OCI-LY3 (cell line): Measurements from ENCODE around the gene CCDC7.

Experiments
- H2AFZ ChIP-seq: fragments of 200-600, 300-600 bp; shearing (Covaris generic); 2 replicates; pipeline ENCODE4 v1.6.0; 2014; ENCODE audit warnings: antibody characterized with exemption, low read depth, low read length
- H3K27ac ChIP-seq: fragments of 200-600, 300-600 bp; sonication (generic); 2 replicates; pipeline ENCODE4 v1.5.1; 2014; ENCODE audit warnings: mild to moderate bottlenecking, low read length, moderate library complexity, mixed read lengths
- H3K27me3 ChIP-seq: fragments of 200-600, 300-600 bp; sonication (generic); 2 replicates; pipeline ENCODE4 v1.6.1; 2014; ENCODE audit warnings: low read depth, low read length, mixed read lengths
- H3K36me3 ChIP-seq: fragments of 200-600, 300-600 bp; sonication (generic); replicated peaks from 2 replicates; pipeline ENCODE3; 2014; ENCODE audit warnings: low read depth, low read length, mixed read lengths
- H3K4me1 ChIP-seq: fragments of 300-600, 200-600 bp; sonication (generic); 2 replicates; pipeline ENCODE4 v1.6.1; 2014; ENCODE audit warnings: low read length, mixed read lengths
- H3K4me2 ChIP-seq: fragments of 200-600, 300-600 bp; sonication (generic); 2 replicates; pipeline ENCODE4 v1.6.1; 2014; ENCODE audit warnings: low read length, mixed read lengths
- H3K4me3 ChIP-seq: fragments of 300-600, 200-600 bp; sonication (generic); 2 replicates; pipeline ENCODE4 v1.5.1; 2014; ENCODE audit warnings: antibody characterized with exemption, mild to moderate bottlenecking, low read length, moderate library complexity
- H3K79me2 ChIP-seq: fragments of 300-600, 200-600 bp; shearing (Covaris generic); 2 replicates; pipeline ENCODE4 v1.6.1; 2014; ENCODE audit warnings: mild to moderate bottlenecking, low read length, mixed read lengths
- H3K9ac ChIP-seq: fragments of 300-600, 200-600 bp; shearing (Covaris generic); 2 replicates; pipeline ENCODE4 v1.6.0; 2014; ENCODE audit warnings: mild to moderate bottlenecking, low read length, moderate library complexity
- H3K9me3 ChIP-seq: fragments of 200-600, 300-600 bp; shearing (Covaris generic); 2 replicates; pipeline ENCODE4 v1.6.1; 2014; ENCODE audit warnings: low read length, mixed read lengths; ENCODE audit not compliant: insufficient read depth
- H4K20me1 ChIP-seq: fragments of 200-600, 300-600 bp; sonication (generic); 2 replicates; pipeline ENCODE4 v1.6.1; 2016; ENCODE audit warnings: low read length, mixed read lengths; ENCODE audit not compliant: insufficient read depth
- CTCF ChIP-seq: fragments of 200-600, 300-600 bp; sonication (generic); IDR thresholded peaks from 2 replicates; pipeline ENCODE4 v1.5.1; 2014; ENCODE audit warnings: antibody characterized with exemption, low read length, low read depth
- EZH2phosphoT487 ChIP-seq: fragments of 200-600 bp; shearing (Covaris generic); IDR thresholded peaks from 2 replicates; pipeline ENCODE4 v1.6.1; 2018; ENCODE audit warnings: antibody characterized with exemption, mixed run types, low read depth

The CCDC7 gene

GRCh38 chr10:32511599-32511998 is 65.7 kb downstream of the CCDC7 start:
- no peaks in the 10 kb centered on the region for H3K79me2 ChIP-seq
- no peaks in the 10 kb centered on the region for H3K36me3 ChIP-seq
- TF ChIP-seq EZH2phosphoT487: no peak
- no peak for TF ChIP-seq CTCF
- H3K4me1 ChIP-seq: no peaks in the 10 kb centered on the region
- no peak overlapping the region for H3K9ac ChIP-seq
- no peaks in the 10 kb centered on the region for H4K20me1 ChIP-seq
- H3K4me3 ChIP-seq: no peak overlapping the region
- no peaks in the 10 kb centered on the region for H3K9me3 ChIP-seq
- no peak overlapping the region for H3K4me2 ChIP-seq
- no peak overlapping the region for H3K27ac ChIP-seq
- H2AFZ ChIP-seq: no peak overlapping the region
- H3K27me3 ChIP-seq: no peaks in the 10 kb centered on the region

GRCh38 chr10:32516567-32517495 is 70.9 kb downstream of the CCDC7 start:
- H3K4me1 ChIP-seq: no peaks in the 10 kb centered on the region
- TF ChIP-seq CTCF (no peak), EZH2phosphoT487 (no peak)
- no peak overlapping the region for H3K4me2 ChIP-seq
- H3K79me2 ChIP-seq: no peaks in the 10 kb centered on the region
- no peaks in the 10 kb centered on the region for H3K9me3 ChIP-seq
- H3K27ac ChIP-seq: no peak overlapping the region
- H2AFZ ChIP-seq: no peak overlapping the region
- H3K4me3 ChIP-seq: no peak overlapping the region
- H3K36me3 ChIP-seq: no peaks in the 10 kb centered on the region
- no peaks in the 10 kb centered on the region for H3K27me3 ChIP-seq
- no peaks in the 10 kb centered on the region for H4K20me1 ChIP-seq
- no peak overlapping the region for H3K9ac ChIP-seq

- Histone ChIP-seq H3K79me2 (no peaks in the 10 kb centered on the region), H3K9me3 (no peaks in the 10 kb centered on the region), H3K4me3 (no peak overlapping the region), H3K9ac (no peak overlapping the region), H3K4me1 (peaks cover 6% of the 10 kb centered on the region), H3K27ac (no peak overlapping the region), H2AFZ (no peak overlapping the region), H3K4me2 (no peak overlapping the region), H3K27me3 (no peaks in the 10 kb centered on the region), H3K36me3 (no peaks in the 10 kb centered on the region), H4K20me1 (no peaks in the 10 kb centered on the region)
- TF ChIP-seq EZH2phosphoT487 (no peak), CTCF (no peak)
Observed at GRCh38 chr10:32530231-32530630, 84.3 kb downstream of the CCDC7 start.

GRCh38 chr10:32538256-32538655 is 92.3 kb downstream of the CCDC7 start:
- H4K20me1 ChIP-seq: no peaks in the 10 kb centered on the region
- TF ChIP-seq EZH2phosphoT487 (no peak), CTCF (no peak)
- H3K36me3 ChIP-seq: no peaks in the 10 kb centered on the region
- no peaks in the 10 kb centered on the region for H3K79me2 ChIP-seq
- no peak overlapping the region for H3K27ac ChIP-seq
- no peaks in the 10 kb centered on the region for H3K4me1 ChIP-seq
- no peak overlapping the region for H2AFZ ChIP-seq
- H3K9ac ChIP-seq: no peak overlapping the region
- no peak overlapping the region for H3K4me2 ChIP-seq
- no peaks in the 10 kb centered on the region for H3K27me3 ChIP-seq
- H3K9me3 ChIP-seq: no peaks in the 10 kb centered on the region
- no peak overlapping the region for H3K4me3 ChIP-seq
